GM12872 (cell line): Measurements from ENCODE around the gene SUSD4.

Source experiments
- CTCF ChIP-seq: IDR thresholded peaks from 3 replicates; pipeline ENCODE4 v1.5.1; 2011; ENCODE audit warnings: low read depth, mild to moderate bottlenecking, low read length, moderate library complexity; ENCODE audit not compliant: insufficient read depth

Gene SUSD4

GRCh38 chr1:223219846-223220610 is 143.9 kb downstream of the SUSD4 start:
- no peak for TF ChIP-seq CTCF

GRCh38 chr1:223219318-223219635 is 144.7 kb downstream of the SUSD4 start:
- TF ChIP-seq CTCF, result no peak

- TF ChIP-seq CTCF, result no peak
Measured at GRCh38 chr1:223217781-223218180, 146.2 kb downstream of the SUSD4 start.

GRCh38 chr1:223216531-223217205 is 147.3 kb downstream of the SUSD4 start:
- TF ChIP-seq CTCF, result no peak

GRCh38 chr1:223216074-223216473 is 147.9 kb downstream of the SUSD4 start:
- no peak for TF ChIP-seq CTCF

GRCh38 chr1:223215026-223215425 is 148.9 kb downstream of the SUSD4 start:
- TF ChIP-seq CTCF, result no peak

GRCh38 chr1:223214261-223214807 is 149.6 kb downstream of the SUSD4 start:
- no peak for TF ChIP-seq CTCF
